HG02943 (cell line): ENCODE measurements around the gene ZNF282.
"Not testable (repeated sequence)": the region's sequence is repeated elsewhere in the genome, so short reads cannot be mapped to it uniquely, and the experiment has no call there.

ENCODE experiments used
- ATAC-seq: cut with Tn5 transposase; IDR thresholded peaks from one replicate; pipeline ENCODE4 v1.9.1; 2021; ENCODE audit warnings: mild to moderate bottlenecking, low read depth, moderate library complexity; ENCODE audit not compliant: unreplicated experiment

Gene ZNF282

GRCh38 chr7:149252378-149252777 is 57.0 kb downstream of the ZNF282 start:
- no peak for ATAC-seq

GRCh38 chr7:149253665-149254064 is 58.3 kb downstream of the ZNF282 start:
- no peak for ATAC-seq

GRCh38 chr7:149254181-149254858 is 59.0 kb downstream of the ZNF282 start:
- no peak for ATAC-seq

- ATAC-seq: no peak
These were observed 59.8 kb downstream of the ZNF282 start for GRCh38 chr7:149255174-149255573.

GRCh38 chr7:149256568-149256967 is 61.2 kb downstream of the ZNF282 start:
- ATAC-seq: no peak

GRCh38 chr7:149257146-149257545 is 61.8 kb downstream of the ZNF282 start:
- ATAC-seq: no peak

GRCh38 chr7:149261316-149261828 is 66.0 kb downstream of the ZNF282 start:
- peak; percentile 4 for ATAC-seq

GRCh38 chr7:149261829-149262617 is 66.7 kb downstream of the ZNF282 start, which contains the start of gene ZNF783:
Gene ZNF783 (plus strand): TSS chr7:149262196. CDS start chr7:149262334, 138 bp downstream.
- ATAC-seq: peak; percentile 83

GRCh38 chr7:149266451-149266850 is 71.1 kb downstream of the ZNF282 start:
- no peak for ATAC-seq

- no peak for ATAC-seq
These were observed 72.4 kb downstream of the ZNF282 start for GRCh38 chr7:149267733-149268132.

GRCh38 chr7:149274424-149274823 is 79.1 kb downstream of the ZNF282 start:
- ATAC-seq: not testable (repeated sequence)
